Astrocyte (in vitro differentiated cells and primary cell): Measurements from ENCODE around the gene SCNN1G.

Source experiments
- CTCF ChIP-seq: IDR thresholded peaks from 2 replicates; pipeline ENCODE4 v1.5.1; 2011; ENCODE audit warnings: low read depth, mild to moderate bottlenecking, inconsistent platforms, low read length, moderate library complexity; ENCODE audit not compliant: insufficient read depth
- EZH2 ChIP-seq: IDR thresholded peaks from 2 replicates; pipeline ENCODE4 v1.6.1; 2012; ENCODE audit warnings: mild to moderate bottlenecking, low read length, inconsistent platforms; ENCODE audit not compliant: insufficient read depth

- TF ChIP-seq CTCF (no peak), EZH2 (no peak)
These were observed 31.3 kb downstream of the SCNN1G start for GRCh38 chr16:23213831-23214230.
